ENCODE results near the gene CCDC85C. TPM values are rescaled to one million over a fixed set of nuclear protein-coding genes. Genes with fewer than 3 reads are reported as not detected.

The CCDC85C gene
- total and polyA plus RNA-seq, 2 of the 8 experiments (the other 6 are each of a cell fraction or from before 2014, with no cell fraction given) = 16.8 to 35.8 TPM

DNA sequence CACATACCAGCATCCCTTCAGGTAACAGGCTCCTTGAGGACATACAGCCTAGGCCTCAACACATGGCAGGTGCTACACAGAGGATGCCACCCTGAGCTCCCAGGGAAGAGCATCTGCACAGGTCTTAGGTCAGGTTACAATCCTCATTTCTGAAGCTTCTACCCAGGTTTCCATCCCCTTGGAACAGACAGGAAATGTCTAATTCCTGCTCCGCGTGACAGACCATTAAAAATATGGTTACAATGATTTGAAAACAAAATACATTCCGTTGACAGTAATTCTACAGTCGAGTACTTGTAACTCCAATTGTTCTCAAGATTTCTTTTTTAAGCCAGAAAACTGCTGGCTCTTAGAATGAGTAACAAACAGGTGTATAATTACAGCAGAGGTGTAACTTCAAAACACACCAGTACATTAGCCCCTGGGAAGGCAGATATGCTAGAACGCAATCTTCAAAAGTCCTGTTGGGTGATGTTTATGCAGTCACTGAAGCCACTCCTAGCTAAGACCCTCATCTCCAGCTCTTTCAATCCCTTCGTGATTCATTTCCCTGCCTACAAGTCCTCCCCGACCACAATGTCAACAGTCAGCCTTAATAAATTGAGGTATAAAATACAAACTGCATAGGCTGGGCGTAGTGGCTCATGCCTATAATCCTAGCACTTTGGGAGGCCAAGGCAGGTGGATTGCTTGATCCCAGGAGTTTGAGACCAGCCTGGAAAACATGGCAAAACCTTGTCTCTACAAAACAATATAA is 135.0 kb downstream of the CCDC85C start:
- Histone ChIP-seq H2AK5ac (ENCODE audit: low read depth, low read length) (no peak overlapping the region), H3K4ac (replicated peaks; ENCODE audit: insufficient read length, low read depth, low read length) (no peak overlapping the region), H4K5ac (ENCODE audit: insufficient read length, low read depth, low read length) (no peak overlapping the region), H3K9ac (replicated peaks in 1 of 4; ENCODE audit: extremely low read depth in 1 of 4, low read depth in 3 of 4, low read length in 3 of 4) (no peak overlapping the region), H2BK120ac (replicated peaks; ENCODE audit: low read depth, low read length) (no peak overlapping the region), H2BK5ac (ENCODE audit: low read depth, low read length) (no peak overlapping the region), H3K36me3 (ENCODE audit: control insufficient read depth in 2 of 4, insufficient read depth in 4 of 4, low read length in 3 of 4) (peaks cover 0 to 5% (median 0%) of the 10 kb centered on the region in 4 experiments; a peak in 1 of 8 replicates), H3K23ac (ENCODE audit: insufficient read length) (no peak overlapping the region), H3K4me3 (ENCODE audit: extremely low read depth in 1 of 4, insufficient read depth in 2 of 4, low read depth in 3 of 4, low read length in 4 of 4) (no peak overlapping the region), H2BK12ac (ENCODE audit: low read depth, low read length) (no peak overlapping the region), H3K4me2 (ENCODE audit: insufficient read depth in 1 of 2, low read depth in 2 of 2, low read length in 2 of 2) (no peak overlapping the region), H3K4me1 (replicated peaks in 1 of 4; ENCODE audit: control insufficient read depth in 3 of 4, insufficient read depth in 4 of 4, low read length in 3 of 4) (peaks cover 0 to 2% (median 0%) of the 10 kb centered on the region in 4 experiments; a peak in 2 of 7 replicates), H4K20me1 (replicated peaks in 1 of 2; ENCODE audit: control insufficient read depth in 1 of 2, insufficient read depth in 2 of 2, low read length in 2 of 2) (peaks cover 0 to 17% of the 10 kb centered on the region in 2 experiments), H2BK15ac (ENCODE audit: low read length) (no peak overlapping the region), H3K23me2 (ENCODE audit: low read depth, low read length) (no peaks in the 10 kb centered on the region), H3K27me3 (replicated peaks in 1 of 4; ENCODE audit: control insufficient read depth in 3 of 4, extremely low read depth in 1 of 4, insufficient read depth in 3 of 4, low read length in 3 of 4) (no peaks in the 10 kb centered on the region), H3K27ac (ENCODE audit: low read depth, low read length) (no peak overlapping the region), H4K91ac (replicated peaks; ENCODE audit: insufficient read length, low read length) (no peak overlapping the region), H3K56ac (replicated peaks; ENCODE audit: insufficient read length, low read depth, low read length) (no peak overlapping the region), H3K9me3 (ENCODE audit: insufficient read depth in 2 of 2, low read depth in 1 of 2, low read length in 1 of 2) (no peaks in the 10 kb centered on the region), H3K79me1 (ENCODE audit: low read depth, low read length) (peaks cover 7% of the 10 kb centered on the region; the same call in 1 of the 2 replicates), H4K8ac (ENCODE audit: extremely low read depth, insufficient read depth, low read length) (no peak overlapping the region), H3K14ac (ENCODE audit: insufficient read length) (no peak overlapping the region), H3K79me2 (ENCODE audit: control insufficient read depth in 1 of 2, insufficient read depth in 2 of 2, low read length in 2 of 2) (peaks cover 8 to 89% of the 10 kb centered on the region in 2 experiments), H2BK20ac (ENCODE audit: low read length) (no peak overlapping the region), H2AFZ (ENCODE audit: low read length) (no peak overlapping the region), H3K18ac (ENCODE audit: extremely low read depth, low read length) (no peak overlapping the region)
- TF ChIP-seq POLR2AphosphoS5 (IDR thresholded peaks at IDR 0.05; ENCODE audit: low read depth, low read length) = no peak
- TF ChIP-seq RXRA (IDR thresholded peaks at IDR 0.05; ENCODE audit: insufficient read depth, low read depth, low read length) = no peak
- no peak for TF ChIP-seq RNF2 (IDR thresholded peaks at IDR 0.05; ENCODE audit: borderline replicate concordance, low read depth, low read length, missing control alignments, poor library complexity, severe bottlenecking)
- TF ChIP-seq EGR1 (IDR thresholded peaks at IDR 0.05; ENCODE audit: borderline replicate concordance, low read depth, low read length) = no peak
- no peak for TF ChIP-seq CEBPB (IDR thresholded peaks at IDR 0.05; ENCODE audit: low read depth, low read length)
- POLR2A ChIA-PET (ENCODE audit: partially characterized antibody) = interaction anchor here (0.7 to 1.4 kb wide), 3 partner anchors 11 to 222 kb away, joined by 3 read pairs; partner anchors contain the start of genes CCNK and SETD3
- DNase-seq (ENCODE audit: low read depth in 1 of 2, low spot score in 2 of 2) = no peak
- CTCF ChIA-PET (ENCODE audit: partially characterized antibody) = interaction anchor here (0.8 to 1.0 kb wide), 2 partner anchors 19 to 219 kb away, joined by 3 read pairs; no protein-coding TSS in a partner anchor
- FAIRE-seq = no peak
- WGBS, 2 experiments (ENCODE audit: extremely low coverage in 1 of 2, insufficient coverage in 1 of 2, insufficient read length in 1 of 2, insufficient replicate concordance in 2 of 2, low coverage in 1 of 2, low lambda C conversion rate in 2 of 2, missing lambda C conversion rate in 1 of 2) = 92% methylated on average over 8 of the region's 8 CpGs; no CpG with 5 or more reads in 1 of the 2 experiments

All from H1 (cell line).